Muscle of leg (tissue), 11 donors: Measurements from ENCODE around the gene ABCA1. TPM values are rescaled to one million over a fixed set of nuclear protein-coding genes. Genes with fewer than 3 reads are reported as not detected.
"Not testable (repeated sequence)": the region's sequence is repeated elsewhere in the genome, so short reads cannot be mapped to it uniquely, and the experiment has no call there.

Experiments used
- DNase-seq: peaks from one replicate; pipeline ENCODE4 v3.0.0; 2013
- H3K27ac ChIP-seq: one replicate; pipeline ENCODE4 v1.5.1; 2013; ENCODE audit warnings: mild to moderate bottlenecking, low read length, control low read depth
- H3K27me3 ChIP-seq: one replicate; pipeline ENCODE4 v1.6.1; 2013; ENCODE audit warnings: low read length; ENCODE audit not compliant: control insufficient read depth, insufficient read depth
- H3K36me3 ChIP-seq: one replicate; pipeline ENCODE4 v1.6.1; 2013; ENCODE audit warnings: low read length; ENCODE audit not compliant: control insufficient read depth, insufficient read depth
- H3K4me1 ChIP-seq: one replicate; pipeline ENCODE4 v1.6.1; 2013; ENCODE audit warnings: low read length; ENCODE audit not compliant: control insufficient read depth, insufficient read depth
- H3K4me3 ChIP-seq: one replicate; pipeline ENCODE4 v1.5.1; 2013; ENCODE audit warnings: low read length, control low read depth
- H3K9me3 ChIP-seq: replicated peaks from 2 replicates; pipeline ENCODE4 v1.6.1; 2013; ENCODE audit warnings: low read depth, low read length; ENCODE audit not compliant: control insufficient read depth
- WGBS: methylation state at CpG from one replicate; pipeline ENCODE4 v1.1.5; 2013; ENCODE audit warnings: missing lambda C conversion rate; ENCODE audit not compliant: insufficient coverage; 5-methylcytosine and 5-hydroxymethylcytosine counted together
- polyA plus RNA-seq, 8 donors: library from polyadenylated mRNA; unstranded; fragments of 120-200 nt; gene quantifications; one replicate each; pipeline versions ENCODE4 v1.2.1 to v1.2.3, GENCODE V29; 2013; ENCODE audit warnings: inconsistent platforms in 1 of 8, low replicate concordance in 1 of 8; ENCODE audit not compliant: insufficient read length in 8 of 8, insufficient read depth in 1 of 8
- total RNA-seq: library from RNA; stranded (reverse); fragments of 120-200 nt; gene quantifications from one replicate; pipeline ENCODE4 v1.2.4, GENCODE V29; 2013

Gene ABCA1
- total and polyA plus RNA-seq, 9 donors: 3.4 to 12.1 (median 5.2) TPM

DNA sequence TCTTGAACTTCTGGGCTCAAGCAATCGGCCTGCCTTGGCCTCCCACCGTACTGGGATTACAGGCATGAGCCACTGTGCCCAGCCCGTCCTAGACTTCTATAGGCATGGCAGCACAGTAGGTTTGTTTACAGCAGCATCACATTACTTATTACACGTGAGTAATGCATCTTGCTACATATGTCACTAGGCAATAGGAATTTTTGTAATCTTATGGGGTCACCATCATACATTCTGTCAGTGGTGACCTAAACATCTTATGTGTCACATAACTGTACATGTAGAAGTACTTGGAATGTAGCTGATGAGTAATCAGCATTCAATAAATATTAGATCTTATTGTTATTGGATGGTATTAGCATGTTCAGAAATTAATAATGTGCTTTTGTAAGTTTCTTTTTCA, 22.9 kb upstream of the ABCA1 start:
- Histone ChIP-seq H3K4me3 (no peak overlapping the region), H3K27me3 (no peaks in the 10 kb centered on the region), H3K9me3 (no peaks in the 10 kb centered on the region), H3K27ac (no peak overlapping the region), H3K36me3 (no peaks in the 10 kb centered on the region), H3K4me1 (no peaks in the 10 kb centered on the region)
- 90% methylated on average over 2 of the region's 4 CpGs for WGBS
- no peak for DNase-seq

DNA sequence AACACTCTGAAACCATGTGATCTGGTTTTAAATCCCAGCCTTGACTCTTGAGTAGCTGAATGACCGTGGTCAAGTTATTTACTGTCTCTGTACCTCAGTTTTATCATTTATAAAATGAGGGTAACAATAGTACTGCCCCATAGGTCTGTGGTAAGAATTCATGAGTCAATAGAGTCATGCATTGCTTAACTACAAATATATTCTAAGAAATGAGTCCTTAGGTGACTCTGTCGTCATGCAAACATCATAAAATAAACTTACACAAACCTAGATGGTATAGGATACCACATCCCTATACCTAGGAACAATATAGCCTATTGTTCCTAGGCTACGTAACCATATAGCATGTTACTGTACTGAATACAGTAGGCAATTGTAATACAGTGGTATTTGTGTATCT, 20.3 kb upstream of the ABCA1 start:
- no CpG with 5 or more reads among the region's 3 CpGs for WGBS
- H3K9me3 ChIP-seq: no peaks in the 10 kb centered on the region
- no peaks in the 10 kb centered on the region for H3K4me1 ChIP-seq
- no peaks in the 10 kb centered on the region for H3K27me3 ChIP-seq
- no peak overlapping the region for H3K27ac ChIP-seq
- DNase-seq: no peak
- no peak overlapping the region for H3K4me3 ChIP-seq
- no peaks in the 10 kb centered on the region for H3K36me3 ChIP-seq

DNA sequence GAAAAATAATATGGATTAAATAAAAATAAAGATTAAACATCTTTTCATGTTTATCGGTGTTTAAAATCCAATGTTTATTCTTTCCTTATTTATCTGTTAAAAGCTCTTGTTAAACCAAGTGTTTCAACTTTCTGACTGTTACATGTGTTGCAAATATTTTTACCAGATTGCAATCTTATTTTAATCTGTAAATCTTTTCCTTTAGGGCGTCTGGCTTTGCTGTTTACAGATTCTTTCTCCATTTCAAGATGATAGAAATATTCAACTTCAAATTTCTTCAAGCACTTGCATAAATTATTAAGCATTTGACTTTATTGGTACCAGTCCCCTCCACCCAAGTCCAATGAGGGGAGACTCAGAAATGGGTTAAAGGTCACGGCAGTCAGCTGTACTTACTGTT, 16.9 kb upstream of the ABCA1 start:
- H3K27ac ChIP-seq: no peak overlapping the region
- no peaks in the 10 kb centered on the region for H3K36me3 ChIP-seq
- no peaks in the 10 kb centered on the region for H3K4me1 ChIP-seq
- H3K4me3 ChIP-seq: no peak overlapping the region
- H3K27me3 ChIP-seq: no peaks in the 10 kb centered on the region
- no CpG with 5 or more reads among the region's 3 CpGs for WGBS
- no peak for DNase-seq
- H3K9me3 ChIP-seq: no peaks in the 10 kb centered on the region

DNA sequence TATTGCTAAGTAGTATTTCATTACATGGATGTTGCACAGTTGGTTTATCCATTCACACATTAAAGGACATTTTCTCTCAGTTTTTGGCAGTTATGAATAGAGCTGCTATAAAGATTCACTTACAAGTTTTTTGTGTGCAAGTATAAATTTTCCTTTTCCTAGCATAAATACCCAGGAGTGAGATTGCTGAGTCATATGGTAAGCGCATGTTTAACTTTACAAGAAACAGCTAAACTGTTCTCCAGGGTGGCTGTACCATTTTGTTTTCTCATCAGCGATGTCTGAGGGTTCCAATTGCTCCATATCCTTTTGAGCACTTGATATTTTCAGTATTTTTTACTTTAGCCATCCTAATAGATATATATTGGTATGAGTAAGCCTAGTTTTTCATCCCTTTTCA, 16.4 kb upstream of the ABCA1 start:
- no CpG with 5 or more reads among the region's 2 CpGs for WGBS
- no peaks in the 10 kb centered on the region for H3K9me3 ChIP-seq
- DNase-seq: peak; percentile 90

DNA sequence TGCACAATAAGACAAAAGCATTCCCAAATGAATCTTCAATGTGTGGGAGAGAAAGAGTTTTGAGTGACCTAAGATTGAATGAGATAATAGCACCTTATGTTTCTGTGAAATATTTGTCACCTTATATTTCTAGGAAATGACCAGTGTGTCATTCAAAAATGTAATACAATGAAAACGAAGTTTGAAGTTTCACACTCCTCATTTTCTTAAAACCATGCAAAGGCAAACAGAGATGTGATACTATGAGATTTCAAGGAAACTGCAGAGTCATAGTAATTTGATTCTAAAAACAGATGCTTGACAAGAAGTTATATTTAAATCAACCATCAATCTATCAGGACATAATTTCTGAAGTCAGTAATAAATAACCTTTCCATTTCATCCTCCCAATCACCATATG, 13.6 kb upstream of the ABCA1 start:
- no peak overlapping the region for H3K27ac ChIP-seq
- WGBS: no CpG with 5 or more reads among the region's 1 CpG

More for the DNA sequence above, 16.4 kb upstream of the ABCA1 start:
- no peaks in the 10 kb centered on the region for H3K36me3 ChIP-seq
- H3K4me1 ChIP-seq: no peaks in the 10 kb centered on the region
- no peak overlapping the region for H3K4me3 ChIP-seq
- H3K27me3 ChIP-seq: no peaks in the 10 kb centered on the region
- no peak overlapping the region for H3K27ac ChIP-seq

DNA sequence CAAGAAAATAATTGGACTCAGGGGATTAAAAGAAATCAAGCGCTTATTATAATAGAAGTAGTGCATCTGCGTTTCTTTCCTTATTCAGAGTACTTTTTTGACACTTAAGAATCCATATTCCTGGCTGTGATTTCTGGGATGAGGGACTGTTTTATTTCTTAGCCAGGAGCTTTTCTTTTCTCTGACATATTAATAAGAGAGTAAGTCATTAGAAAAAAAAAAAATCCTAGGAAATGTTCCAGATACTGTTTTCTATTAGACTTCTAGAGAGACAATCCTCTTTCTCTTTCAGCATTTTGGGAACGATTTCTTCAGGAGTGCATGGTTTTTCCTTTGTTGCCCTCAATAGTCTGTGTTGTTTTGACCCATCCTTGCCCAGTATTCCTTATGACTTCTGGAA, 8.3 kb upstream of the ABCA1 start:
- H3K27ac ChIP-seq: no peak overlapping the region
- no peak for DNase-seq
- H3K4me3 ChIP-seq: no peak overlapping the region
- no peaks in the 10 kb centered on the region for H3K36me3 ChIP-seq
- H3K9me3 ChIP-seq: no peaks in the 10 kb centered on the region
- no peaks in the 10 kb centered on the region for H3K27me3 ChIP-seq
- H3K4me1 ChIP-seq: no peaks in the 10 kb centered on the region
- WGBS: no CpG with 5 or more reads among the region's 3 CpGs

More for the DNA sequence above, 13.6 kb upstream of the ABCA1 start:
- Histone ChIP-seq H3K4me1 (no peaks in the 10 kb centered on the region), H3K27me3 (no peaks in the 10 kb centered on the region), H3K9me3 (no peaks in the 10 kb centered on the region), H3K4me3 (no peak overlapping the region), H3K36me3 (no peaks in the 10 kb centered on the region)
- no peak for DNase-seq

DNA sequence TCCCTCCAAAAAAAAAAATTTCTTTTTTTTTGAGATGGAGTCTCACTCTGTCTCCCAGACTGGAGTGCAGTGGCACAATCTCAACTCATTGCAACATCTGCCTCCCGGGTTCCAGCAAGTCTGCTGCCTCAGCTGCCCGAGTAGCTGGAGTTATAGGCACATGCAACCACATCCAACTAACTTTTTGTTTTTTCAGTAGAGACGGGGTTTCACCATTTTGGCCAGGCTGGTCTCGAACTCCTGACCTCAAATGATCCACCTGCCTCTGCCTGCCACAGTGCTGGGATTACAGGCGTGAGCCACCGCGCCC, 7.5 kb upstream of the ABCA1 start:
- H3K27me3 ChIP-seq, H3K4me1 ChIP-seq, H3K4me3 ChIP-seq, DNase-seq, H3K27ac ChIP-seq, H3K36me3 ChIP-seq, H3K9me3 ChIP-seq: not testable (repeated sequence)
- WGBS: 69% methylated on average over 7 of the region's 7 CpGs

DNA sequence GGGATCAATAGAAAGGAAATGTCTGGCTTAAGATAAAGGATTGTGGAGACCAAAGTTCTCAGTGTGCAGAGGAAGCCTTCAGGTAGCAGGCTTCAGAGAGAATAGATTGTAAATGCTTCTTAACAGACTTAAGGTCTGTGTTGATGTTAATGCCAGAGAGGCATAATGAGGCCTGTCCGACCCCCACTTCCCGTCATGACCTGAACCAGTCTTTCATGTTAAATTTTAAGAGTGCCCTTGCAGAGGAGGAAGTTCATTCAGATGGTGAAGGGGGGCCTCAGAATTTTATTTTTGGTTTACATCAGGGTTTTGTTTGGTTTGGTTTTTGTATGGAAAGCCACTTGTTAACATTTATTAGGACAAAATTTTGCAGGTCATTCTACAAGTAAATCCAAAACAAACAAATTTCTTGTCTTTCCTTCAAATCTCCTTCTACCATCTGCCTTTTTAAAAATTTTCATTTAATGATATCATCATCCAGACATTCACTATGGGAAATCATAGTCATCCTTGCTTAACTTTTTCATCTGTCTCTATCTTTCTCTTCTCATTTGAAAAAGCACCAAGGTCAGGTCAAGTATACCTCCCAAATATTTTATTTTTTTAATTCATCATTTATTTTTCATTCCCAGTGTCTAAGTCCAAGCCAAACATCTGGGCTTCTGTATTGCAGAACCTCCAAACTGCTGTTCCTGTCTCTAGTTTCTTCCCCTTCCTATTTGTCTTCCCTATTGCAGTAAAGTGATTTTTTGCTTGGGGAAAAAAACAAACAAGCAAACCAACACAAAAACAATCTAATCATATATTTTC, 6.9 kb upstream of the ABCA1 start:
- Histone ChIP-seq H3K9me3 (no peaks in the 10 kb centered on the region), H3K27ac (no peak overlapping the region), H3K4me3 (no peak overlapping the region), H3K4me1 (no peaks in the 10 kb centered on the region), H3K36me3 (no peaks in the 10 kb centered on the region), H3K27me3 (no peaks in the 10 kb centered on the region)
- DNase-seq: peak; percentile 40
- WGBS: no CpG with 5 or more reads among the region's 2 CpGs

DNA sequence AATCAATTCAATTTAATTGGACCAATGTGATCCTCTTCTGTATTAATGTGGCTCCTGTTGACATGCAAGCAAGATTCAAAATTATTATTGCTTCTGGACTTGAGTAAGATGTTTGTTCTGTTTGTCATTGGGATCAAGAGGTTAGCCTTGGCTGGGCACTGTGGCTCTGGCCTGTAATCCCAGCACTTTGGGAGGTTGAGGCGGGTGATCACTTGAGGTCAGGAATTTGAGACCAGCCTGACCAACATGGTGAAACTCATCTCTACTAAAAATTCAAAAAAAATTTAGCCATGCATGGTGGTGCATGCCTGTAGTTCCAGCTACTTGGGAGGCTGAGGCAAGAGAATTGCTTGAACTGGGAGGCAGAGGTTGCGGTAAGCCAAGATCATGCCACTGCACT, 5.1 kb upstream of the ABCA1 start:
- not testable (repeated sequence) for H3K4me3 ChIP-seq, H3K27ac ChIP-seq, H3K36me3 ChIP-seq, H3K4me1 ChIP-seq, H3K9me3 ChIP-seq, H3K27me3 ChIP-seq, DNase-seq
- no CpG with 5 or more reads among the region's 2 CpGs for WGBS

DNA sequence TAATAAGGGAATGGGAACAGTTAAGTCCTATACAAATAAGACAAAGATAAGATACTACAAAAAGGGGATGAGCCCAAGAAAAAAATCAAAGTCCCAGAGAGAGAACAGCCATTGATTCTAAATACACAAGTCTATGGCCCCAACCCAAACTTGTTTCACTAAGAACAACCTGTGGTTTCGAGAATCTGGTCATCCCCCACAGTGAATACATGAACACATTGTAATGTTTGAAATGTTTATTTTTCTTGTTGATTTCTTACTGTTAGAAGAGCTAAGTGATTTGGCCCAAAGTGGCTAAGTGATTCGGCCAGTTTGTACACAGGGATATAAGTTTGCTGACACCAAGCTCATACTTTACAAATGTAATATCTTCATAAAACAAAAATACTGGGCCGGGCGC, 3.3 kb upstream of the ABCA1 start:
- Histone ChIP-seq H3K27me3 (peaks cover 2% of the 10 kb centered on the region), H3K4me1 (peaks cover 12% of the 10 kb centered on the region), H3K4me3 (no peak overlapping the region), H3K27ac (no peak overlapping the region), H3K9me3 (no peaks in the 10 kb centered on the region), H3K36me3 (no peaks in the 10 kb centered on the region)
- WGBS: no CpG with 5 or more reads among the region's 4 CpGs
- no peak for DNase-seq
